ENCODE data around the gene KIAA1217.

Gene KIAA1217

DNA sequence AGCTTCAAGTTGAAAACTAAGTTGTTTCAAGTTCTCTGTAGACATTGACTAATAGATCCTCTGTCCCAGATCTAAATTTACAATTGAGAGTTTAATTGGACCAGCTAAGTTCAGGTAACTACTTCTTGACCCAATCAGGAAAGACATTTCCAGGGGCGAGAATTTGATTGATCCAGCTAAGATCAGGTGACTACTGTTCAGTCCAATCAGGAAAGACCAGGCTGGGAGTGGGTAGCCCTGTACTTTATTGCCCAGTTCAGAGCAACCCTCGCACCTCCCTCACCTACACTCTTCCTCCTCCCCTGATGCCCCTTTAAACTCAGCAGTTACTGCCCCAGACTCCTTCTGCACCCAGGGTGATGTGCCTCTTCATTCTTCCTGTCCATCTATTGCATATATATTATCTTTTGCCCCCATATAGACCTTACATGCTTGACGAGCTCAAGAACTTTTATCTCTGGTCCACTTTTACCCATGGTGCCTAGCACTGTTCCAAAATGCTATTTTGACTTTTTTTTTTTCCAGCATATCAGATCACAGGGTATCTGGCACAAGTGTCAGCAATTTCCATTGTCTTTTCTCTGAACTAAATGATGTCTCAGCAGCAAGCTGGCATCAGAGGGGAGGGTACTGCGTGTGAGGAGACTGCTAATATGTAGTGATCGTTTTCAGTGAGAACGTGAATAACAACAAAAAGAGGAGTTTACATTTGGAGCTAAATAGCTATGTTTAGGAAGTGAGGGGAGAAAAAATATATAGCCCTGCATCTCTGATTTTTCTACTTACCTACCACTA is 169.4 kb downstream of the KIAA1217 start:
- DNase-seq, result no peak

DNA sequence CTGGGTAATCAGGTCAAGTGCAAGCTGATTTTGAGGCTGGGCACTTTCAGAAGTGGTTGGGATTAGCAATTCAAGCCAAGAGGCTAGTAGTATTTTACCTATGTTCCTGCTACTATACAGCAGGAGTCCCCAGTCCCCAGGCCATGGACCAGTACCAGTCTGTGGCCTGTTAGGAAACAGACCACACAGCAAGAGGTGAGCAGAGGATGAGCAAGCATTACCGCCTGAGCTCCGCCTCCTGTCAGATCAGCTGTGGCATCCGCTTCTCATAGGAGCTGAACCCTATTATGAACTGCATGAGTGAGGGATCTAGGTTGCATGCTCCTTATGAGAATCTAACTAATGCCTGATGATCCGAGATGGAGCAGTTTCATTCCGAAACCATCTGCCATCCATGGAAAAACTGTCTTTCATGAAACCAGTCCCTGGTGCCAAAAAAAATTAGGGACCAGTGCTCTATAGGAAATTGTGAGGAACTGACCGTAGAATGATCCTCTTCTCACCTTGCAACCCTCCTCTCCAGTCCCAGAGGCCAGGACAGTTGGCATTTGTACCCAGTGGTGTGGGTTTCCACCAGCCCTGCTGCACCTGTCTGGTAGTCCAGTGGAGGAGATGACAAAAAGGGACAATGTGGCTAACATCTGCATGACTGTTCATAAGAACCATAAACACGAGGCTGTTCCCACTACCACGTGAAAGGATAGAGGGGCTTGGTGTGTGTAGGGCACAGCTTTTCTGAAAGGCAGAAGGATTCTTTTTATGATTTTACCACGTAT is 172.5 kb downstream of the KIAA1217 start:
- DNase-seq, result no peak

DNA sequence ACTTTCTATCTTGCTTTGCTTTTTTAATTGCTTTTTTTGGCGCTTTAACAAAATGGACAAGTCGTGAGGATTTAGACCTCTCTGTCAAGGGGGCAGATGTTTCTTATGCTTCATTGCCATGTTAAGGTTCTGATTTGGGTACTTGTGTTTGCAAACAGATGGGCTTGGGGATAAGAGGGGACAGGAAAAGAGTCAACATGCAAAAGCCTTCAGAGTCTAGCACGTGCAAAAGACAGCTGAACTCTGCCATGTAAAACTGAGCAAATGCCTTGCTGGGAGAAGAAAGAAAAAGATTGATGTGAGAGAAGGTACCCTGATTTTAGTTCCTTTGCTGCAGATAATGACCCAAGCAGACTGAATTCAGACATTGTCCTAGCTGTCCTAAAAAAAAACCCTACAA is 173.1 kb downstream of the KIAA1217 start:
- no peak for DNase-seq

DNA sequence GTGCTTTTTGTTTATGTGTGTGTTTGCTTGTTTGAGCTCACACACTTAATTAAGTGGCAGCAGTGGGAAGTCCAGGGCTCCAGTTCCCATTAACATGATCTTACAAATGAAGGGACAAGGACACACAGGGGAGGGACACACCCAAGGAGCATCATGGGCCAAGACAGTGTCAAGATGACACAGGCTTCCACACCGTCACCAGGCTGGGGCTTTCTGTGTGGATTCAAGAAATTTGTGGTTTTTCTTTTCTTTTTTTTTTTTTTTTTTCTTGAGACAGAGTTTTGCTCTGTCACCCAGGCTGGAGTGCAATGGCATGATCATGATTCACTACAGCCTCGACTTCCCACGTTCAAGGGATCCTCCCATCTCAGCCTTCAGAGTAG is 173.6 kb downstream of the KIAA1217 start:
- peak; percentile 19 to 33 for DNase-seq

DNA sequence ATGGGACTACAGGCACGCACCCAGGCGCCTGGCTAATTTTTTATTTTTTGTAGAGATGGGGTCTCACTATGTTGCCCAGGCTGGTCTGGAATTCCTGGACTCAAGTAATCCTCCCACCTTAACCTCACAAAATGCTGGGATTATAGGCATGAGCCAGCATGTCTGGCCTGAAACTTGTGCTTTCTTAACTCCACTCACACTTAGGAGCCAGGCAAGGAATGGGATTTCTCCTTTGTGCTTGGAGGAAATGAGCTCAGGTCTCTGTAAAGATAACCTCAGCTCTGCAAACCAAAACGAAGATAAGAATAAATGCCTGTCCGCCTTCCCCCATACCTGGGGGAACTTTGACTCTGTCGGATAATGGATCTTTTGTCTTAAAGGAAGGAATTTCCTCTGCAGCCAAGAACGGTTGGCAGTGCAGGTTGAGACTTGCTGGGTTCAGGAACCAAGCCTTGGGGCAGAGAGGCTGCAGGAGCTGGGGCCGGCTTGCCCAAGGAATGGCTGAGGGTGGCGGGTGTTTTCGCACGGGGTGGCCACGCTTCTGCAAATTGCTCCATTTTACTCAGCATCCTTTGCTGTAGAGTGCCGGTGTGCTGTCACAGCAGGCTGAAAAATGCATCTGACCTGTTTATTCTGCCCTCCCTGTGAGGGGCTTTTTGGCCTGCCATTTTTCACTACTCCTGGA is 174.2 kb downstream of the KIAA1217 start:
- peak in 1 of 2 experiments; percentile 4 for DNase-seq

DNA sequence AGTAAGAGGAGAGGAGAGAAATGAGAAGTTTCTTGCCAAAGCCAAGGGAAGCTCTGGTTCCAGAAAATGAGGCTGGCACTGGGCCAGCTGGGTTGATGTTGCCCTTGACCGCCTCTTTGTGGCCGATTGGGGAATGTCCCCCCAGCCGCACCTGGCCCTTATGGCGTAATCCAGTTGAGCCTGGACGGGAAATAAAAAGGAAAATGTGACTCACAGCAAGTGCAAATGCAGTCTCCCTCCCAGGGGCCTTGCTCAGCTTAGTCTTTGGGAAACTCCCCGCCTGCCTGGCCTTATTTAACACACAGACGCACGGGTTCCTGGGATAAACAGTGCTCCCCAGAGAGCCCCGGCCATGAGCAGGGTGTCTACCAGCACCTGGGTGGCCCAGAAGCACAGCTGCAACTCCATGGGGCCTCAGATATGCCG is 174.8 kb downstream of the KIAA1217 start:
- DNase-seq, result peak; percentile 61 to 73

DNA sequence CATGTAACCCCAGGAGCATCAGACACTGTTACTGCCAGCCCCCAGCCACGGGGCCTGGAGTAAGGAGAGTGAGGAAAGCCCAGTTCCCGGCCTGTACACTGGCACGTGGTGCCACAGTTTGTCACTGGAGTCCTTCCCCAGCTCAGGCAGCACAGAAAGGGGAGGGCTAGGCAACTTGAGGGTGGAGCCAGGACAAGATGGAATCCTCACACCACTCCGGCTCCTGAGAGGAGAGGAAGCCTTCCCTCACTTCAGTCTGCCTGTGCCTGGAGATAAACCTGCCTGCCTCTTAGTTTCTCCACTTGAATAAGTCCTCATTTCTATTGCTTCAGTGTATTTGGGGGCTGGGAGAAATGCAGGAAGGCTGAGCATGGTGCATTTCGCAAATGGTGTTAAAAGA is 176.0 kb downstream of the KIAA1217 start:
- no peak for DNase-seq

DNA sequence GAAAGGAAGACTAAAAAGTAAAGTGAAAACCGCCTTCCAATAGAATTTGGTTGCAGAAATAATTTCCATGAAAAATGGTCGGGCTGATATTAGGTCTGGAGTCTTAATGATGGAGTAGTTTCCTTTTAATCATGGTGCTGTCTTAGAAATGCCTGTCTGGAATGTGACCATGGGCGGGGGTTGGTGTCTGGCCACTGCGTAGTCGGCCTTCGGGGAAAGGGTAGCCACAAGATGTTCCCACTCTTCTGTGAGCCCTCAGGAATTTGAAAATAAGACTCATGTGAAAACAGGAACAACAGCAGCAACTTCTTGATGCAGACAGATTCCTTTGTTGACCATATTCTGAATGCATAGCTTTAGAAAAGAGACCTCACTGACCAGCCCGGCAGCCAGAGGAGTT is 176.8 kb downstream of the KIAA1217 start:
- DNase-seq, result no peak

DNA sequence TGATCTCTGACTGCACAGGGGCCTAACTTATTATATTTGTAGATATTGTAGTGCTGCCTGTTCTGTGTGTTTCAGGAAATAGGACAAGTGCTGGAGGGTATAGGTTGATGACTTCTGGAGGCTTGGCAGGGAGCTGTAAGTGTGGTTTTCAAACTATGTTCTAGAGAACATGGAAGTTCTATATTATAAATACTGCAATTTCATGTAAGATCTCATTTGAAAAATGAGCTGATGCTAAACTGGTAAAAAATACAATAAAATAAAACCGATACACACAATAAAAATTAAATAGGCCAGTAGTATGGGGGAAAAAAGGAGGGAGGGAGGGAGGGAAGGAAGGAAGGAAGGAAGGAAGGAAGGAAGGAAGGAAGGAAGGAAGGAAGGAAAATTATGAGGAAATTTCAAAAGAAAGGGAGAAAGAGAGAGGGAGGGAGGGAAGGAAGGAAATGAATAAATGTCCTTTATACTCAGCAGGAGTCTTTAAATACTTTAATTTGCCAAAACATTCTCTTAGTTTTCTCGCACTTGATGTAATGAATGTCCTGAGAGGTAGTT is 181.3 kb downstream of the KIAA1217 start:
- DNase-seq, result no peak

DNA sequence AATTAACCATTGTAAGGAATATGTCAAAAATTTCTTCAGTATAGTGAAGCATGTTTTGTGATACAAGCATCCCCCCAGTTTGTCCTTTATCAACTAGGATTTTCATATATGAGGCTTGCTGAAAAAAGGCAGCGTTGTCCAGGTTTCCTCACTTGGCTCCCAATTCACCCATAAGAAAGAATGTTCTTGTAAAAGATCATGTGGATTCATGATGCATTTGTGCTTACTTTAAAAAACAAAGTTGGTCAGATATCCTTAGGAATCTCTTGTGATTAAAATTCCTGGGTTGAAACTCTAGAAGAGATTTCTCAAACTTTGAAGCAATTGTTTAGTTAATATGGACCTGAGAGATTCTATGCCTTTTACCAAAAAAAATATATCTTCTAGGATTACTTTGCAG is 181.8 kb downstream of the KIAA1217 start:
- no peak for DNase-seq

DNA sequence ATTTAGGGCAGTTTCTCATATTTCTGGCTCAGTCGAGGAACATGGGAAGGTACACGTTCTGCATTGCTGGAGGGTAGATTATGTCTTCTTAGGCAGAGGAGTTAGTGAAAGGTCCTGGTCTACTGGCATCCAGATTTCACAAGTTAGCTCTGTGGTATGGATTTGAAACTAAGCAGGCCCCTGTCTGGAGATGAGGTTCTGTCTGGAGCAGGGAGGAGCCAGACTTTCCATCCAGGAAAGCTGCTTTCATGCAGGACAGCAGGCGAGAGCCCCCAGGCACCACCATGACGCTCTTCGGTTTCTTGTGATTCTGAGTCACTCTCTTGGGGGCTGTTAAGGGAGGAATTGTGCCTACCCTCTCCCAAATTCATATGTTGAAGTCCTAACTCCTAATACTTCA is 184.3 kb downstream of the KIAA1217 start:
- no peak for DNase-seq

DNA sequence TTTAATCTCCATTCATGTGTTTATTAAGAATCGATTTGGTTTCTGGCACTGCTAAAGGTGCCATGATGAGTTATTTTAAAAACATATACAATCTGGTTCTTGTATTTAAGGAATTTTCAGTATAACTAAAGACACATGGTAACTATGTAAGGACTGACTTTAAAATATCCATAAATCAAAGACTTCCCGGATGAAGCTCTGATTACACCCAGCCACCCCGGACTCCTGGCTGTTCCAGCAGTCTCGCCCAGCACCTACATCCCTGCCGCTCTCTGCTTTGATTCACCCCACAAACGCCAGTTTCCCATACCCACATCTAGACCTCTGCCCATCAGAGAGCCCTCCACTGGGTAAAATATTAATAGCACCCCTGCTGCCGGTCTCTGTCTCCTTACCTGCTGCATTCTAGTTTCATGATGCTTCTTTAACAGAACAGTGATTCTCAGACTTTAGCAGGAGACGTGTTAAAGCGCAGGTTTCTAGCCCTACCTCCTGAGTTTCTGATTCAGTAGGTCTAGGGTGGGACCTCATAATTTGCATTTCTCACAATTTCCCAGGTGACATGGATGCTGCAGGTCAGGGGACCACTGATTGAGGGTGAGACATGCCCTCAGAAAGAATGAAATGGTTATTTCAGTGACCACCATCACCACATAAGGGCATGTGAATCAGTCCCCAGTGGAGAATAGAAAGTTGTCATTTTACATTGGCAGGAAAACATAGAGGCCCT is 185.7 kb downstream of the KIAA1217 start:
- DNase-seq, result no peak

DNA sequence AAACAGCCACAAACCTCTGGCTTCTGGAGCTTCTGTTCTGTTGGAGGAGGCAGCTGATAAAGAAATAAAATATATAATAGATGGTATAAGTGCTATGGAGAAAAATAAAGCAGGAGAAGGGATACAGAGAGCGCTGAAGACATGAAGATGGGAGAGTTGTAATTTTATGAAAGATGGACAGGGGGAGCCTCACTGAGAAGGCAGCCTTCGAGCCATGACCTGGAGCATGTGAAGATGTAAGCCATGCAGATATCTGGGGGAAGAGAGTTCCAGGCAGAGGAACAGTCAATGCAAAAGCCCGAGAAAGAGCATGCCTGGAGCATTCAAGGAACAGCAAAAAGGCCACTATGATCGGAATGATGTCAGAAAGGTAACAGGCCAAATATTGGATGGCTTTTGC is 187.5 kb downstream of the KIAA1217 start:
- no peak for DNase-seq

DNA sequence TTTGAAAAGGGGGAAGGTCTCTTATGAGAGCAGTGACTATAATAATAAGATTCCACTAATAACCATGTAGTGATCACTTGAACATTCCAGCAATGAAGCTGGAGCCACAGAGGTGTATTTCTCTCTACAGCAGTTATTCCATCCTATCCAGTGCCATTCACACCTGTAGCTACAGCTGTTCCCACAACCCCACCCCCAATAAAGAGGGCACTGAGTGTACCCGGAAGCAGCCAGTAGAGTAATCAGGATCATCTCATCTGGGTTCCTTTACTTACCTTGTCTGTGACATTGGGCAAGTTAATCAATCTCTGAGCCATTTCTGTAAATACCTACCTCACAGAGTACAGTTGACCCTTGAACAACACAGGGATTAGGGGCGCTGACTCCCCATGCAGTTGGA is 188.7 kb downstream of the KIAA1217 start:
- DNase-seq, result no peak

DNA sequence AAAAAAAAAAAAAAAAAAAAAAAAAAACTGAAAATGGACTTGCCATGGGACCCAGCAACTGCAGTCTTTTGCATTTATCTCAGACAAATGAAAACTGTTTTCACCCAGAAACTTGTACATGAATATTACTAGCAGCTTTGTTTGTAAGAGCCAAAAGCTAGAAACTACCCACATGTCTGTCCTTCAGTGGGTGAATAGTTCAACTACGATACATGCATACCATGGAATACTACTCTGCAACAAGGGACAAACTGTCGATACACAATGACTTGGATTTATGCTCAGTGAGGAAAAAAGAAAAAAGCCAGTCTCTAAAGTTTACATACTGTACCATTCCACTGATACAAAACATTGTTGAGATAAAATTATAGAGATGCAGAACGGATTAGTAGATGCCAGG is 195.6 kb downstream of the KIAA1217 start:
- DNase-seq, result no peak

DNA sequence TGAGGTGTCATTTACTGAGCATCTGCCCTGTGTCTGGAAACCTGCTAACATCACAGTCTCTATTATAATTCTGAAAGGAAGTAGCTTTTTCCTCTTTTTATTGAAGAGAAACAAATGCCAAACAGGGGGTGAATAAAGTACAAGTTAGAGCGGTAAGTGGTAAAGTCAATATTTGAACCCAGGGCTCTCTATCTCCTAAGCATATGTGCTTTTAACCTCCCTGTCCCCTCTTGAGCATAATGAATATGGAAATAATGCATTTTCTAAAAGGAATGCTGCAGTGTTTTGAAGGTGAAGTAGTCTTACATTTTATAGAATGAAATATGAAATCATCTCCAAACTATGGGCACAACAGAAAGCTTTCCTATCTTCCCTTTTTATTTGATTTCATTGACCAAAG is 196.7 kb downstream of the KIAA1217 start:
- DNase-seq, result no peak

DNA sequence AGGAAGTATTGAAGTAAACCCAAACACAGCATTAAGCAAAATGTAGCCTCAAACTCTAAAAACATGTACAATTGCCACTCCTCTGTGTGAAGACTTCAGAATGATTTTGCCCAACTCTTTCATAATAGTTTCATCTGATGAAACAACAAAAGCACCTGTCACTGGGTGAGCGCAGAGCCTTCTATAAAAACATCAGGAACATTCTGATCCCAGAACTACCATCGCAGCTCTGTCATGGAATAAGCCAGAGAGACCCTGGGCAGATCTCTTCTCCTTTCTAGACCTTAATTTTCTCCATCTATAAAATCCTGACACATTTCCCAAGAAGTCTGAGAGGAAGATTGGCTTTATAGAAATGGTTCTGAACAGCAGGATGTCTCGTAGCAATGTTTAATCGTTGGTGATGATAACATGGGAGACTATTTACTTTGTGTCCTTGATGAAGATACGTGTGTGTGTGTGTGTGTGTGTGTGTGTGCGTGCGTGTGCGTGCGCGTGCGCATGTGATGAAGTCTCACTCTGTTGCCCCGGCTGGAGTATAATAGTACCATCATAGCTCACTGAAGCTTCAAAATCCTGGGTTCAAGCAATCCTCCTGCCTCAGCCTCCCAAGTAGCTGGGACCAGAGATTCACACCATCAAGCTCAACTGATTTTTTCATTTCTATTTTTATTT is 198.0 kb downstream of the KIAA1217 start:
- no peak for DNase-seq

DNA sequence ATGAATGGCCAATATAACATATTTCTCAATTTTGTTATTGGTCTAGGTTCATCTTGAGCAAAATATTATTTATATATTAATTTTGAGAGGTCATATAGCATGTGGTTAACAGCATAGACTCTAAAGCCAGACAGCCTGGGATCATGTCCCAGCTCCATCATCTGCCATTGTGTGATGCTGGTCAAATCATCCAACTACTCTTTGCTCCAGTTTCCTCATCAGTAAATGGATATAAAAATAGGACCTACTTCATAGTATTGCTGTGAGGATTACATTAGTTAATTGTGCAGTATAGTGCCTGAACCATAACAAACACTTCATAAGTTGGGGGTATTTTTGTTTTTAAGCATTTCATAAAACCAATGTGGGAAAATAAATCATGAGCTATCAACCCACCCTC is 199.0 kb downstream of the KIAA1217 start:
- no peak for DNase-seq

DNA sequence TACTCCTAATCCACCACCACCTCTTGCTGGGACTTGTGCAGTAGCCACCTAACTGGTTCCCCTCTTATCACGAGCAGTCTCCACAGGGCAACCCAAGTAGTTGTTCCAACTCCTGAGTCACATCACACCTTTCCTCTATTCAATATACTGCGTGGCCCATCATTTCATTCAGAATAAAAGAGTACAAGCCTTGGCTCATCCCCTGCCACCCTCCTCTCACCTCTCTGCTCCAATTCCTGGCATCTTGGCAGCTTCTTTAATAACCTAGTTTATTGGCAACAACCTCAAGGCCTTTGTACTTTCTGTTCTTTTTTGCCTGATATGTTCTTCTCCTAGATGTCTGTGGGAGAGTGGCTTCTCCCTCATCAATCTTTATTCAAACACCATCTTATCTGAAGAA is 199.4 kb downstream of the KIAA1217 start:
- DNase-seq, result no peak

DNA sequence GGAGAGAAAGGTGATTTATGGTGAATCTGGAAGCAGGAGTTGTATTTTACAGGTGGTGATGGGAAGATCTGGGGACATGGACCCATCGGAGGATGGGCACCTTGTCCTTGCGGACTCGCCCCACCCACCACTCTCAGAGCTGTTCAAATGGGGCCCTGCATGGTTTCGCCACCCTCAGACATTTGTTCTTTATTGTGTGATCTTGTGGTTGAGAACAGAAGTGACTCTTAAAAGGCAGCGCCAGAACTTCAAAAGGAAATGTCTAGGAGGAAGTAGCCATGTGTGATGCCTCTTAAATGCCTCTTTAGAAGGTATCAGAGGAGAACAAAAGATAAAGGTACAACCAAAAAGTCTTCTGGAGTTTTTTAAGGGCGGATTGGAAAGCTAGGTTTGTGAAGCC is 205.7 kb downstream of the KIAA1217 start:
- no peak for DNase-seq

DNA sequence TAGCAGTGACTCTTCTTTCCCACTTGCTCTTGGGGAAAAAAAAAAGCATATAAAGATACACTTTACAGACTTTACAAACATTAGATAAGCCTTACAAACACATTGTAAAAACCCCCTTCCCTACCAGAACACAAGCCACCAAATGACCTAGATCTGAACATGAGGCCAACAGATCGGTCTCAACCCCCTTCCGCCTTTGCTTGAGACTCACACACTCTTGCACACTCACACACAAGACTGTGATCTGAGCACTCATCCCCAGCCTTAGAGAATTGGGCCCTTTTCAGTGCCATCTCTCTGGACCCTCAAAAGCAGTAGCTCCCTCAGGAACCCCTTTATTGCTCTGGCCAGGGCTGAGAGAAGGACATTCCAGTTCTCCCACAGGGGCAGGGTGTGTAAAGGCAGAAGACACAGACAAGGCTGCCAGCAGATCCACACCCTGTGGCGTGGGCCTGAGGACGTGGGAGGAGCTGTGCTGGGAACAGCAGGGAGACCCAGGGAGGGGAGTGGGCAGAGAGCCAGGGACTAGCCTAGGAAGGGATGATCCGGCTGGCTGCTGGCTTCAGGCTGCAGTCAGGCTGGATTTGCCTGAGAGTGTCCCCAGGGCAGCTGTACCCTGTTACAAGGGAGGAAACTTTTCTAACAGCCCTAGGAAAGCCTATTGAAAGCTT is 206.7 kb downstream of the KIAA1217 start:
- no peak for DNase-seq

DNA sequence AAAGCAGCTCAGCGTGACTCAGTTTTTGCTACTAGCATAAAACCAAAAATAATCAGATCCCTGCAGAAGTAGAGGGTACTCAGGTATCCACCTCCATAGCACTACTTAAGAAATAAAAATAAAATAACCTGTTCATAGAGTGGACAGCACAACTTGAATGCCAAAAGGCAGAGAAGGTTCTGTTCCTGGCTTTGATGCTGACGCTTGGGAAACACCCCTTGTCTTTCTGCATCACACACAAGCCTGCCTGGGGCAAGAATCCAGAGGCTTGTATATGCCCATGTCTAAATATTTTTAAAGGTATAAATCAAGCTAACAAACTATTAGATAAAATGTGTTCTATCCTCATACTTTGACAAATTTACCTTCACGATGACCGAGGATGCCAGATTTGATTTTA is 207.3 kb downstream of the KIAA1217 start:
- DNase-seq, result no peak
